GM18870 (cell line): ENCODE measurements around the gene CFAP20DC.
"Not testable (repeated sequence)": the region's sequence is repeated elsewhere in the genome, so short reads cannot be mapped to it uniquely, and the experiment has no call there.

ENCODE experiments used
- ATAC-seq: cut with Tn5 transposase; IDR thresholded peaks from one replicate; pipeline ENCODE4 v1.9.1; 2021; ENCODE audit warnings: moderate library complexity; ENCODE audit not compliant: unreplicated experiment

CFAP20DC gene

GRCh38 chr3:58874795-58875194, 175.0 kb downstream of the CFAP20DC start:
- ATAC-seq = peak; percentile 89

GRCh38 chr3:58874248-58874741, 175.5 kb downstream of the CFAP20DC start:
- ATAC-seq = peak; percentile 50

- ATAC-seq = no peak
Measured at GRCh38 chr3:58868097-58868779, 181.6 kb downstream of the CFAP20DC start.

GRCh38 chr3:58867621-58868020, 182.2 kb downstream of the CFAP20DC start:
- no peak for ATAC-seq

- no peak for ATAC-seq
Measured at GRCh38 chr3:58866079-58866478, 183.7 kb downstream of the CFAP20DC start.

- ATAC-seq = no peak
Measured at GRCh38 chr3:58864480-58864879, 185.3 kb downstream of the CFAP20DC start.

- no peak for ATAC-seq
Measured at GRCh38 chr3:58863206-58863605, 186.6 kb downstream of the CFAP20DC start.

- no peak for ATAC-seq
Measured at GRCh38 chr3:58861551-58861950, 188.3 kb downstream of the CFAP20DC start.

- ATAC-seq = no peak
Measured at GRCh38 chr3:58858126-58858525, 191.7 kb downstream of the CFAP20DC start.

GRCh38 chr3:58857402-58857801, 192.4 kb downstream of the CFAP20DC start:
- no peak for ATAC-seq

- no peak for ATAC-seq
Measured at GRCh38 chr3:58848826-58849225, 201.0 kb downstream of the CFAP20DC start.

- not testable (repeated sequence) for ATAC-seq
Measured at GRCh38 chr3:58842050-58842747, 207.6 kb downstream of the CFAP20DC start.

- no peak for ATAC-seq
Measured at GRCh38 chr3:58840949-58841348, 208.9 kb downstream of the CFAP20DC start.

- ATAC-seq = no peak
Measured at GRCh38 chr3:58839964-58840363, 209.9 kb downstream of the CFAP20DC start.

GRCh38 chr3:58839187-58839586, 210.6 kb downstream of the CFAP20DC start:
- ATAC-seq = no peak

- no peak for ATAC-seq
Measured at GRCh38 chr3:58837856-58838255, 212.0 kb downstream of the CFAP20DC start.

- ATAC-seq = no peak
Measured at GRCh38 chr3:58837141-58837843, 212.5 kb downstream of the CFAP20DC start.

GRCh38 chr3:58835086-58835485, 214.7 kb downstream of the CFAP20DC start:
- no peak for ATAC-seq

- no peak for ATAC-seq
Measured at GRCh38 chr3:58833491-58833890, 216.3 kb downstream of the CFAP20DC start.

- no peak for ATAC-seq
Measured at GRCh38 chr3:58829321-58830000, 220.4 kb downstream of the CFAP20DC start.

GRCh38 chr3:58824777-58825176, 225.0 kb downstream of the CFAP20DC start:
- no peak for ATAC-seq
